IMR-90 (cell line): ENCODE data around the gene SARDH. TPM values are rescaled to one million over a fixed set of nuclear protein-coding genes. Genes with fewer than 3 reads are reported as not detected.

Source experiments
- ATAC-seq: fragments of 200-7000 bp; cut with Tn5 transposase; 2 replicates; pipeline ENCODE4 v1.9.1; 2020; ENCODE audit warnings: low read depth, mild to moderate bottlenecking, moderate library complexity
- BruUV-seq: library from RNA; stranded (reverse); fragments of 400-500 nt; replicated peaks from 2 replicates; lab custom pipeline; 2021; lab: Mats Ljungman, UMichigan
- CTCF ChIA-PET: fragments of 300-600 bp; formaldehyde crosslinking; extraction: SDS; loops from one replicate; lab custom pipeline; 2021; ENCODE audit warnings: antibody characterized with exemption; lab: Yijun Ruan, JAX
- POLR2A ChIA-PET: fragments of 300-600 bp; sonication (Branson Sonifier 250); formaldehyde crosslinking; loops from one replicate; lab custom pipeline; 2022; ENCODE audit warnings: antibody characterized with exemption; ENCODE audit not compliant: unreplicated experiment; lab: Charles Lee
- DNase-seq: peaks from one replicate; pipeline ENCODE4 v3.0.0; 2013
- H2AFZ ChIP-seq: replicated peaks from 2 replicates; pipeline ENCODE3; 2013; ENCODE audit warnings: low read length, mild to moderate bottlenecking; ENCODE audit not compliant: poor library complexity
- H2AK5ac ChIP-seq: 2 replicates; pipeline ENCODE4 v1.6.1; 2013; ENCODE audit warnings: low read depth, low read length, inconsistent platforms
- H2AK9ac ChIP-seq: replicated peaks from 2 replicates; pipeline ENCODE3; 2013; ENCODE audit warnings: mild to moderate bottlenecking, low read depth, low read length, moderate library complexity; ENCODE audit not compliant: poor library complexity
- H2BK120ac ChIP-seq: 2 replicates; pipeline ENCODE4 v1.6.1; 2013; ENCODE audit warnings: low read depth, low read length, inconsistent platforms
- H2BK15ac ChIP-seq: 3 replicates; pipeline ENCODE4 v1.6.1; 2013; ENCODE audit warnings: low read depth, low read length, inconsistent platforms
- H2BK20ac ChIP-seq: 2 replicates; pipeline ENCODE4 v1.6.1; 2013; ENCODE audit warnings: low read depth, mild to moderate bottlenecking, inconsistent platforms, low read length, moderate library complexity
- H2BK5ac ChIP-seq: 2 replicates; pipeline ENCODE4 v1.6.1; 2013; ENCODE audit warnings: mild to moderate bottlenecking, low read depth, low read length, inconsistent platforms; ENCODE audit not compliant: poor library complexity, severe bottlenecking
- H3K14ac ChIP-seq: replicated peaks from 2 replicates; pipeline ENCODE4 v1.6.1; 2013; ENCODE audit warnings: low read depth, low read length, inconsistent platforms
- H3K18ac ChIP-seq: 2 replicates; pipeline ENCODE4 v1.6.1; 2013; ENCODE audit warnings: low read depth, low read length, control low read depth
- H3K23ac ChIP-seq: 2 replicates; pipeline ENCODE4 v1.6.1; 2013; ENCODE audit warnings: low read depth, low read length, inconsistent platforms
- H3K27ac ChIP-seq: 2 replicates; pipeline ENCODE4 v1.5.1; 2013; ENCODE audit warnings: mild to moderate bottlenecking, control low read depth, low read length; ENCODE audit not compliant: insufficient read depth
- H3K27me3 ChIP-seq: 2 replicates; pipeline ENCODE4 v1.6.1; 2013; ENCODE audit warnings: low read length; ENCODE audit not compliant: control insufficient read depth, insufficient read depth
- H3K36me3 ChIP-seq: 2 replicates; pipeline ENCODE4 v1.6.1; 2013; ENCODE audit warnings: low read length, mixed read lengths; ENCODE audit not compliant: control insufficient read depth, insufficient read depth
- H3K4ac ChIP-seq: 2 replicates; pipeline ENCODE4 v1.6.1; 2013; ENCODE audit warnings: low read depth, low read length, inconsistent platforms
- H3K4me1 ChIP-seq: 2 replicates; pipeline ENCODE4 v1.6.1; 2013; ENCODE audit warnings: low read length, mixed read lengths; ENCODE audit not compliant: control insufficient read depth, insufficient read depth
- H3K4me2 ChIP-seq: 2 replicates; pipeline ENCODE4 v1.6.1; 2013; ENCODE audit warnings: low read depth, mild to moderate bottlenecking, control low read depth, low read length, moderate library complexity
- H3K4me3 ChIP-seq: 2 replicates; pipeline ENCODE4 v1.5.1; 2013; ENCODE audit warnings: low read depth, mild to moderate bottlenecking, control low read depth, low read length, moderate library complexity; ENCODE audit not compliant: insufficient read depth
- H3K56ac ChIP-seq: 2 replicates; pipeline ENCODE4 v1.6.1; 2013; ENCODE audit warnings: low read length, inconsistent platforms; ENCODE audit not compliant: insufficient read depth; ENCODE audit errors: extremely low read depth
- H3K79me1 ChIP-seq, 2 experiments: 2 replicates each; pipeline ENCODE4 v1.6.1; 2013; ENCODE audit warnings: low read length in 2 of 2, inconsistent platforms in 1 of 2, low read depth in 1 of 2
- H3K9ac ChIP-seq: 2 replicates; pipeline ENCODE4 v1.6.1; 2013; ENCODE audit warnings: low read depth, low read length, control low read depth
- H3K9me1 ChIP-seq: 2 replicates; pipeline ENCODE4 v1.6.1; 2013; ENCODE audit warnings: low read length, inconsistent platforms; ENCODE audit not compliant: insufficient read depth
- H3K9me3 ChIP-seq: 2 replicates; pipeline ENCODE4 v1.6.1; 2013; ENCODE audit warnings: low read length; ENCODE audit not compliant: control insufficient read depth, insufficient read depth
- H4K20me1 ChIP-seq: 2 replicates; pipeline ENCODE4 v1.6.1; 2013; ENCODE audit warnings: low read length, inconsistent platforms; ENCODE audit not compliant: insufficient read depth
- H4K5ac ChIP-seq: 2 replicates; pipeline ENCODE4 v1.6.1; 2013; ENCODE audit warnings: mild to moderate bottlenecking, low read depth, low read length, control low read depth
- H4K8ac ChIP-seq, 2 experiments: 2 replicates each; pipeline ENCODE4 v1.6.1; 2013; ENCODE audit warnings: low read depth in 2 of 2, low read length in 2 of 2, control low read depth in 1 of 2, inconsistent platforms in 1 of 2
- H4K91ac ChIP-seq: 2 replicates; pipeline ENCODE4 v1.6.1; 2013; ENCODE audit warnings: low read depth, low read length, inconsistent platforms; ENCODE audit not compliant: insufficient read depth
- BHLHE40 ChIP-seq: fragments of 150-350 bp; IDR thresholded peaks from 2 replicates; pipeline ENCODE4 v1.6.1; 2016; ENCODE audit warnings: mild to moderate bottlenecking, low read depth, low read length
- FOS ChIP-seq: fragments of 150-350 bp; IDR thresholded peaks from 2 replicates; pipeline ENCODE4 v1.6.1; 2016; ENCODE audit warnings: low read depth, low read length
- MAZ ChIP-seq: IDR thresholded peaks from 2 replicates; pipeline ENCODE4 v1.6.1; 2012; ENCODE audit warnings: low read depth, mild to moderate bottlenecking, low read length, improper control_type of control experiment, moderate library complexity, borderline replicate concordance
- MXI1 ChIP-seq: IDR thresholded peaks from 2 replicates; pipeline ENCODE4 v1.6.1; 2012; ENCODE audit warnings: low read depth, mild to moderate bottlenecking, low read length, moderate library complexity, borderline replicate concordance
- RAD21 ChIP-seq: IDR thresholded peaks from 2 replicates; pipeline ENCODE4 v1.6.1; 2012; ENCODE audit warnings: low read length, improper control_type of control experiment
- WGBS, 2 experiments: methylation state at CpG; one replicate each; pipeline versions ENCODE4 v1.1.5 to v1.1.7; 2013; ENCODE audit warnings: missing lambda C conversion rate in 2 of 2; ENCODE audit not compliant: insufficient read length in 1 of 2; ENCODE audit errors: extremely low coverage in 2 of 2; 5-methylcytosine and 5-hydroxymethylcytosine counted together
- dilution Hi-C: fragments of 300-500 bp; cut with HindIII; formaldehyde crosslinking; loops from one replicate; pipeline ENCODE4 v1.14.3; 2018; ENCODE audit warnings: low sequenced_read_pairs; ENCODE audit not compliant: unreplicated experiment
- in situ Hi-C: fragments of 300-500 bp; cut with MboI; formaldehyde crosslinking; loops from 3 replicates; pipeline ENCODE4 v1.14.3; 2019; ENCODE audit warnings: low sequenced_read_pairs, inconsistent platforms, mixed read lengths
- intact Hi-C: fragments of 100-400 bp; cut with micrococcal nuclease; formaldehyde crosslinking; loops from 2 replicates; pipeline ENCODE4 v1.10.0; 2022
- polyA plus RNA-seq, 3 experiments: library from polyadenylated mRNA; depleted of rRNA; stranded (reverse); fragments of >200 nt; gene quantifications; 2 replicates each; pipeline ENCODE4 v1.2.3, GENCODE V29; 2012; ENCODE audit warnings: low replicate concordance in 1 of 3
- total RNA-seq: library from RNA; depleted of rRNA; stranded (reverse); fragments of >200 nt; gene quantifications from 2 replicates; pipeline ENCODE4 v1.2.3, GENCODE V29; 2012

The SARDH gene
- total and polyA plus RNA-seq, 2 of the 4 experiments (the other 2 are of a cell fraction) = 5.0 to 7.5 TPM

DNA sequence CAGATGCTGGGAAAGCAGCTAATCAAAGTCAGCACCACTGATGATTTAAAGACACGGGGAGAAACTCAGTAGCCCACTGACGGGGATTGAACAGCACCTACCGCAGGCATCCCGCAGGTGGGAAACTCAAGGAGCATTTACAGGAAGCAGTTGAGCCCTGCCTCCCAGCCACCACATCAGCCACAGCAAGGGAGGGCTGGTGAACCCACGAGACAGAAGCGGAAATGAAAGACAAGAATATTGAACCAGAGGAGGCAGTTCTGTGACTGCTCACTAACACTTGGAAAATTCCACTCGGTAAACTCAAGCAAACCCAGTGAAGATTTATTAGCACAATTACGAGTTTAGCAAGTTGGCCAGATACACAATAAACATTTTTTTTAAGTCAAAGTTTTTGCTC lies 118.4 kb downstream of the SARDH start:
- no peak overlapping the region for H3K18ac ChIP-seq
- no peak overlapping the region for H4K5ac ChIP-seq
- H2BK15ac ChIP-seq = no peak overlapping the region
- ATAC-seq (no peak), DNase-seq (no peak)
- H2AK9ac ChIP-seq = no peak overlapping the region
- no peak overlapping the region for H3K4me2 ChIP-seq
- in situ Hi-C loops = no loop called here
- H3K56ac ChIP-seq = no peak overlapping the region
- H3K14ac ChIP-seq = no peak overlapping the region
- no peaks in the 10 kb centered on the region for H3K9me1 ChIP-seq
- dilution Hi-C loops = no loop called here
- H2BK5ac ChIP-seq = no peak overlapping the region
- no peak overlapping the region for H4K91ac ChIP-seq
- TF ChIP-seq FOS (no peak), MAZ (no peak), MXI1 (no peak), RAD21 (no peak), BHLHE40 (no peak)
- ChIA-PET POLR2A (no interaction called here), CTCF (interaction anchor here (0.6 kb wide), 1 partner anchor 94 kb away, joined by 3 read pairs; no protein-coding TSS in a partner anchor)
- H4K20me1 ChIP-seq = no peaks in the 10 kb centered on the region
- no peaks in the 10 kb centered on the region for H3K4me1 ChIP-seq
- H3K9ac ChIP-seq = no peak overlapping the region
- H3K36me3 ChIP-seq = no peaks in the 10 kb centered on the region
- intact Hi-C loops = no loop called here
- WGBS, 2 experiments = 0% methylated on average over 1 of the region's 8 CpGs; no CpG with 5 or more reads in 1 of the 2 experiments
- no peak overlapping the region for H4K8ac ChIP-seq
- H2AK5ac ChIP-seq = no peak overlapping the region
- H3K23ac ChIP-seq = no peak overlapping the region
- BruUV-seq = no TSS peak
- H3K27me3 ChIP-seq = peaks cover 46% of the 10 kb centered on the region
- H3K9me3 ChIP-seq = no peaks in the 10 kb centered on the region
- no peak overlapping the region for H3K27ac ChIP-seq
- H3K4ac ChIP-seq = no peak overlapping the region
- no peaks in the 10 kb centered on the region for H3K79me1 ChIP-seq
- no peak overlapping the region for H3K4me3 ChIP-seq
- no peak overlapping the region for H2AFZ ChIP-seq
- H2BK120ac ChIP-seq = no peak overlapping the region
- no peak overlapping the region for H2BK20ac ChIP-seq
